Smooth muscle cell of bladder (primary cell): ENCODE measurements around the gene MSGN1. TPM values are rescaled to one million over a fixed set of nuclear protein-coding genes. Genes with fewer than 3 reads are reported as not detected.

Experiments used
- total RNA-seq: library from RNA; depleted of rRNA; stranded (reverse); fragments of >200 nt; gene quantifications from 2 replicates; pipeline ENCODE4 v1.2.3, GENCODE V29; 2014

Gene MSGN1, protein sequence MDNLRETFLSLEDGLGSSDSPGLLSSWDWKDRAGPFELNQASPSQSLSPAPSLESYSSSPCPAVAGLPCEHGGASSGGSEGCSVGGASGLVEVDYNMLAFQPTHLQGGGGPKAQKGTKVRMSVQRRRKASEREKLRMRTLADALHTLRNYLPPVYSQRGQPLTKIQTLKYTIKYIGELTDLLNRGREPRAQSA
- total RNA-seq: not detected in 2 replicates

DNA sequence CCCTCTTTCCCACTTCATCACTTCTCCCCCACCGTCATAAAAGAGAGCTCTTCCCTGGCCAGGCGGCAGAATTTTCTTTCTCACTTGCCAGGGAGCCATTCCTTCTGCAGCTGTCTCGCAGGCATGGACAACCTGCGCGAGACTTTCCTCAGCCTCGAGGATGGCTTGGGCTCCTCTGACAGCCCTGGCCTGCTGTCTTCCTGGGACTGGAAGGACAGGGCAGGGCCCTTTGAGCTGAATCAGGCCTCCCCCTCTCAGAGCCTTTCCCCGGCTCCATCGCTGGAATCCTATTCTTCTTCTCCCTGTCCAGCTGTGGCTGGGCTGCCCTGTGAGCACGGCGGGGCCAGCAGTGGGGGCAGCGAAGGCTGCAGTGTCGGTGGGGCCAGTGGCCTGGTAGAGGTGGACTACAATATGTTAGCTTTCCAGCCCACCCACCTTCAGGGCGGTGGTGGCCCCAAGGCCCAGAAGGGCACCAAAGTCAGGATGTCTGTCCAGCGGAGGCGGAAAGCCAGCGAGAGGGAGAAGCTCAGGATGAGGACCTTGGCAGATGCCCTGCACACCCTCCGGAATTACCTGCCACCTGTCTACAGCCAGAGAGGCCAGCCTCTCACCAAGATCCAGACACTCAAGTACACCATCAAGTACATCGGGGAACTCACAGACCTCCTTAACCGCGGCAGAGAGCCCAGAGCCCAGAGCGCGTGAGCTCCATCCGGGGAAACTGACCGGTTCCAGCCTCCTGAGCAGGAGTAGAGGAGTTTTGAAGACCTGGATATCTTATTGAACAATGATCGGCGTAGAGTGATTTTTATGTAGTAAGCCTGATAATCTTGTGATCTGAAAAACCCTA, at the start of gene MSGN1:
Gene MSGN1 (plus strand): TSS at position 65 of the 850 bp plus-strand sequence. CDS start 59 bp downstream, at position 124.

Other genes with a start within 250 kb of the MSGN1 start
- 11.8 and 18.3 TPM in 2 replicates for gene SMC6, start 62.6 kb upstream of the MSGN1 start, total RNA-seq
- 3.0 and 3.1 TPM in 2 replicates for gene GEN1, start 62.3 kb upstream of the MSGN1 start, total RNA-seq
- 0.43 and 3.0 TPM in 2 replicates for gene KCNS3, start 62.2 kb downstream of the MSGN1 start, total RNA-seq